HL-60 (cell line): Measurements from ENCODE around the gene KRT9.

ENCODE experiments used
- CTCF ChIP-seq: IDR thresholded peaks from one replicate; pipeline ENCODE4 v1.5.1; 2011; ENCODE audit warnings: low read length, control low read depth, inconsistent platforms; ENCODE audit not compliant: insufficient read depth
- GABPA ChIP-seq: IDR thresholded peaks from 2 replicates; pipeline ENCODE4 v1.6.1; 2012; ENCODE audit warnings: low read depth
- POLR2AphosphoS5 ChIP-seq: IDR thresholded peaks from 2 replicates; pipeline ENCODE4 v1.6.1; 2012; ENCODE audit warnings: low read depth

GRCh38 chr17:41588126-41588810 is 16.4 kb upstream of the KRT9 start:
- TF ChIP-seq CTCF, result no peak
- TF ChIP-seq GABPA, result no peak
- no peak for TF ChIP-seq POLR2AphosphoS5
